ENCODE data around the gene NAPG. TPM values are rescaled to one million over a fixed set of nuclear protein-coding genes. Genes with fewer than 3 reads are reported as not detected.

Gene NAPG
- total and polyA plus RNA-seq, 7 donors, result 15.0 to 43.5 (median 33.7) TPM

Other genes starting within 250 kb of the NAPG start
- 10 to 100 TPM in 3 of 4 donors, 1 to 10 TPM in 1; 8.9 to 42.1 (median 21.4) TPM for gene APCDD1, start 71.4 kb upstream of the NAPG start, total RNA-seq
- 10 to 100 TPM in 2 of 3 donors, 1 to 10 TPM in 1; 2.8 to 12.9 (median 10.2) TPM for gene APCDD1, start 71.4 kb upstream of the NAPG start, polyA plus RNA-seq